SK-N-MC (cell line): Measurements from ENCODE around the gene CDK17.

Source experiments
- DNase-seq: peaks from one replicate; pipeline ENCODE4 v3.0.0-alpha.2; 2011; ENCODE audit warnings: low read depth, low spot score
- H3K27ac ChIP-seq: fragments of 200-600 bp; sonication (generic); 2 replicates; pipeline ENCODE4 v1.5.1; 2016; ENCODE audit warnings: mixed run types
- H3K36me3 ChIP-seq: fragments of 200-600 bp; sonication (generic); 2 replicates; pipeline ENCODE4 v1.6.1; 2017; ENCODE audit warnings: antibody characterized with exemption, low read length, mixed read lengths; ENCODE audit not compliant: insufficient read depth
- H3K4me3 ChIP-seq: fragments of 200-600 bp; sonication (generic); 2 replicates; pipeline ENCODE4 v1.5.1; 2016
- H3K9ac ChIP-seq: fragments of 200-600 bp; sonication (generic); 2 replicates; pipeline ENCODE4 v1.8.0; 2017; ENCODE audit warnings: mixed run types, mixed read lengths; ENCODE audit not compliant: insufficient read length
- H3K9me3 ChIP-seq: fragments of 200-600 bp; sonication (generic); 2 replicates; pipeline ENCODE4 v1.6.1; 2017; ENCODE audit warnings: low read depth, mild to moderate bottlenecking, antibody characterized with exemption, low read length, moderate library complexity, mixed read lengths
- EZH2 ChIP-seq: fragments of 200-600 bp; sonication (generic); IDR thresholded peaks from one replicate; pipeline ENCODE4 v1.6.1; 2017; ENCODE audit warnings: antibody characterized with exemption
- FOXP2 ChIP-seq: optimal IDR thresholded peaks from 2 replicates; pipeline ENCODE3; 2011; ENCODE audit warnings: mild to moderate bottlenecking, moderate library complexity; ENCODE audit not compliant: insufficient read depth; ENCODE audit errors: extremely low read length, control extremely low read depth
- POLR2AphosphoS5 ChIP-seq: IDR thresholded peaks from 2 replicates; pipeline ENCODE4 v1.6.1; 2012; ENCODE audit warnings: mild to moderate bottlenecking, low read depth, low read length, borderline replicate concordance

The CDK17 gene

GRCh38 chr12:96300064-96300463 is 100.2 kb downstream of the CDK17 start:
- TF ChIP-seq FOXP2 (no peak), EZH2 (no peak), POLR2AphosphoS5 (no peak)
- DNase-seq = no peak
- H3K36me3 ChIP-seq = 0 out of 2 replicates have a peak, but pooled peaks cover 7% of the 10 kb centered on the region
- no peak overlapping the region for H3K9ac ChIP-seq
- H3K4me3 ChIP-seq = no peak overlapping the region
- H3K9me3 ChIP-seq = no peaks in the 10 kb centered on the region
- H3K27ac ChIP-seq = no peak overlapping the region

GRCh38 chr12:96297504-96297903 is 102.7 kb downstream of the CDK17 start:
- Histone ChIP-seq H3K4me3 (no peak overlapping the region), H3K9ac (no peak overlapping the region), H3K27ac (no peak overlapping the region), H3K36me3 (0 out of 2 replicates have a peak, but pooled peaks cover 7% of the 10 kb centered on the region), H3K9me3 (no peaks in the 10 kb centered on the region)
- no peak for DNase-seq
- no peak for TF ChIP-seq EZH2
- no peak for TF ChIP-seq FOXP2
- no peak for TF ChIP-seq POLR2AphosphoS5

- Histone ChIP-seq H3K9me3 (no peaks in the 10 kb centered on the region), H3K36me3 (0 out of 2 replicates have a peak, but pooled peaks cover 7% of the 10 kb centered on the region), H3K4me3 (no peak overlapping the region), H3K27ac (0 out of 2 replicates have a peak overlapping the region, but pooled peaks have one; percentile 0), H3K9ac (no peak overlapping the region)
- DNase-seq = no peak
- no peak for TF ChIP-seq POLR2AphosphoS5
These were observed 104.6 kb downstream of the CDK17 start for GRCh38 chr12:96295532-96296160.

- H3K9me3 ChIP-seq = no peaks in the 10 kb centered on the region
- DNase-seq = peak; percentile 40
- no peak overlapping the region for H3K27ac ChIP-seq
- no peak overlapping the region for H3K9ac ChIP-seq
- H3K36me3 ChIP-seq = 0 out of 2 replicates have a peak, but pooled peaks cover 5% of the 10 kb centered on the region
- TF ChIP-seq POLR2AphosphoS5 (no peak), EZH2 (no peak), FOXP2 (no peak)
- H3K4me3 ChIP-seq = no peak overlapping the region
These were observed 105.4 kb downstream of the CDK17 start for GRCh38 chr12:96294831-96295230.

GRCh38 chr12:96293093-96293492 is 107.1 kb downstream of the CDK17 start:
- no peak for DNase-seq

GRCh38 chr12:96289067-96289466 is 111.2 kb downstream of the CDK17 start:
- no peak for TF ChIP-seq FOXP2
- no peak for TF ChIP-seq EZH2
- no peak for TF ChIP-seq POLR2AphosphoS5

More at GRCh38 chr12:96293093-96293492, 107.1 kb downstream of the CDK17 start:
- H3K4me3 ChIP-seq = no peak overlapping the region
- H3K9ac ChIP-seq = no peak overlapping the region
- no peak for TF ChIP-seq POLR2AphosphoS5
- TF ChIP-seq FOXP2 = no peak
- no peak for TF ChIP-seq EZH2
- 0 out of 2 replicates have a peak, but pooled peaks cover 9% of the 10 kb centered on the region for H3K36me3 ChIP-seq
- H3K9me3 ChIP-seq = no peaks in the 10 kb centered on the region
- H3K27ac ChIP-seq = no peak overlapping the region

GRCh38 chr12:96285158-96285557 is 115.1 kb downstream of the CDK17 start:
- TF ChIP-seq POLR2AphosphoS5 (no peak), FOXP2 (no peak), EZH2 (no peak)
- Histone ChIP-seq H3K9me3 (no peaks in the 10 kb centered on the region), H3K36me3 (peaks cover 41% of the 10 kb centered on the region), H3K4me3 (no peak overlapping the region), H3K27ac (no peak overlapping the region), H3K9ac (no peak overlapping the region)
- DNase-seq = no peak

More at GRCh38 chr12:96289067-96289466, 111.2 kb downstream of the CDK17 start:
- DNase-seq = no peak
- H3K4me3 ChIP-seq = no peak overlapping the region
- no peak overlapping the region for H3K9ac ChIP-seq
- H3K27ac ChIP-seq = no peak overlapping the region
- no peaks in the 10 kb centered on the region for H3K9me3 ChIP-seq
- H3K36me3 ChIP-seq = peaks cover 27% of the 10 kb centered on the region

- Histone ChIP-seq H3K36me3 (peaks cover 3% of the 10 kb centered on the region; the same call in 1 of the 2 replicates), H3K4me3 (no peak overlapping the region), H3K9ac (no peak overlapping the region), H3K9me3 (no peaks in the 10 kb centered on the region), H3K27ac (no peak overlapping the region)
- TF ChIP-seq FOXP2 (no peak), EZH2 (no peak), POLR2AphosphoS5 (no peak)
- DNase-seq = no peak
These were observed 125.9 kb downstream of the CDK17 start for GRCh38 chr12:96274331-96274730.
